Ishikawa (cell line): ENCODE data around the gene PPDPF.

ENCODE experiments used
- CEBPB ChIP-seq: IDR thresholded peaks from 2 replicates; pipeline ENCODE4 v1.6.1; 2012
- CREB1 ChIP-seq: IDR thresholded peaks from 2 replicates; pipeline ENCODE4 v1.6.1; 2012; ENCODE audit warnings: low read depth
- EGR1 ChIP-seq: IDR thresholded peaks from 2 replicates; pipeline ENCODE4 v1.6.1; 2012
- EP300 ChIP-seq: IDR thresholded peaks from 2 replicates; pipeline ENCODE4 v1.6.1; 2012; ENCODE audit warnings: borderline replicate concordance
- FOXM1 ChIP-seq: IDR thresholded peaks from 2 replicates; pipeline ENCODE4 v1.6.1; 2012; ENCODE audit warnings: low read depth, borderline replicate concordance
- MAX ChIP-seq: IDR thresholded peaks from 2 replicates; pipeline ENCODE4 v1.6.1; 2012
- NFIC ChIP-seq: IDR thresholded peaks from 2 replicates; pipeline ENCODE4 v1.6.1; 2012
- RAD21 ChIP-seq: IDR thresholded peaks from 2 replicates; pipeline ENCODE4 v1.6.1; 2012; ENCODE audit warnings: low read depth
- TAF1 ChIP-seq: IDR thresholded peaks from 2 replicates; pipeline ENCODE4 v1.6.1; 2012; ENCODE audit warnings: low read depth, mild to moderate bottlenecking
- TCF12 ChIP-seq: IDR thresholded peaks from 2 replicates; pipeline ENCODE4 v1.6.1; 2012; ENCODE audit warnings: low read depth
- TEAD4 ChIP-seq: IDR thresholded peaks from 2 replicates; pipeline ENCODE4 v1.6.1; 2012
- USF1 ChIP-seq: IDR thresholded peaks from 2 replicates; pipeline ENCODE4 v1.6.1; 2012
- YY1 ChIP-seq: IDR thresholded peaks from 2 replicates; pipeline ENCODE4 v1.6.1; 2012; ENCODE audit warnings: low read depth
- ZBTB7A ChIP-seq: IDR thresholded peaks from 2 replicates; pipeline ENCODE4 v1.6.1; 2012; ENCODE audit warnings: low read depth
- TF ChIP-seq, protein P1 (sequence below): IDR thresholded peaks from 2 replicates; pipeline ENCODE4 v1.6.1; 2012; ENCODE audit warnings: low read depth, mild to moderate bottlenecking

The PPDPF gene

DNA sequence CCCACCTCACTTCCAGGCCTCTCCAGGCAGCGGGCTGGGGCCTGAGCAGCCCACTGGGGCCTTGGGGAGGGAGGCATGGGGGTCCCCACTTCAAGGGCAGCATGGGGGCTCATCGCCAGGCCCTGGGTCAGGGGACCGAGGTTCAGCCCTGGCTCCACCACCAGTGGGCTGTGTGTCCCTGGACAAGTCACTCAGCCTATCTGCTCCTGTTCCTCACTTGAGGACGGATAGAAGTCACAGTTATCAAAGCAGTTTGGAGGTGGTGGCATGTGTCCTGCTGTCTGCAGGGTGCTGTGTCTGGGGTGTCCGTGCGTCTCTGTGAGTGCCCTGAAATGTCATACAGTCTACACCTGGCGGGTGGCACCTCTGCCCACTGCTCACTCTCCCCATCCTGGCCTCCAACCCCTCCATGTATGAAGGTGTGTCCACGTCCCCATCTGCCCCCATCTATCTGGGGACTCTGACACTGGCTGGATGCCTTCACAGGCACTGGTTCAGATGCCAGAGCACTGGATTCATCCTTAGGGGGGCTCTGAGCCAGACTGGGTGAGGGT, 25.3 kb upstream of the PPDPF start:
- TF ChIP-seq TAF1 (no peak), EGR1 (no peak), USF1 (no peak), CREB1 (no peak), CEBPB (no peak), NFIC (no peak), FOXM1 (no peak), MAX (no peak), TCF12 (no peak), EP300 (no peak)

DNA sequence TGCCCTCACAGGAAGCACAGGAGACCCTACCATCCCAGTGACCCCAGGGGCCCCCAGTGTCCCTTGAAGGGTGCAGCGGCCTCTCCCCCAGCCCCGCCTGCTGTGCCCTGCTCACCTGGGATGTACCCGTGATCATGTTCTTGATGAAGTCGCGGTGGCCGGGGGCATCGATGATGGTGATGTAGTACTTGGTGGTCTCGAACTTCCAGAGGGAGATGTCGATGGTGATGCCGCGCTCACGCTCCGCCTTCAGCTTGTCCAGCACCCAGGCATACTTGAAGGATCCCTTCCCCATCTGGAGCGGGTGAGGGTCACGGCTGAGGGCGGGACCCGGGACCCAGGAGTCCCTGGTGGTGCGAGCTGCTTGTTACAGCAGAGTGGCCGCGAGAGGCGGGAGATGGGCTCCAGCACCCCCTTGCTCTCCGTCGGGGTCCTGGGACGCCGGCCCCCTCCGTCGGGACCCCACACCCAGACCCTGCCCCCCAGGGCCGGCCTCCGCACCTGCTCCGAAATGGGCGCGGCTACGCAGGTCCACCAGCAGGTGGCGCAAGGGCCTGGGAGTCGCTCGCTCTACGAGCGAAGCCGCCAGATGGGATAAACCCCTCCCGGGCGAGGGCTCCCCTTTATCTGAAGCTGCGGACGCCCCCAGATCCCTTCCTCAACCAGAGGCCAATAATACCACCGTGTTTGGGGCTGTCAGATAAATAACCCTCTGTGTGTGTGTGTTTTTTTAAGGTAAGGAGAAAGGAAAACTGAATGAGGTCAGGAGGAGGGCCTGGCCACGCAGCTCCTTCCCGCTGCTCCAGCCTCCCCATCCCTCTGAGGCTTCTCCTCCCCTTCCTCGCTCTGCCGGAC, 24.6 kb upstream of the PPDPF start:
- no peak for TF ChIP-seq MAX
- TF ChIP-seq TCF12, result no peak
- no peak for TF ChIP-seq CREB1
- TF ChIP-seq TEAD4, result no peak
- TF ChIP-seq FOXM1, result no peak
- peak; percentile 88 for TF ChIP-seq ZBTB7A
- peak; percentile 65 for TF ChIP-seq RAD21

DNA sequence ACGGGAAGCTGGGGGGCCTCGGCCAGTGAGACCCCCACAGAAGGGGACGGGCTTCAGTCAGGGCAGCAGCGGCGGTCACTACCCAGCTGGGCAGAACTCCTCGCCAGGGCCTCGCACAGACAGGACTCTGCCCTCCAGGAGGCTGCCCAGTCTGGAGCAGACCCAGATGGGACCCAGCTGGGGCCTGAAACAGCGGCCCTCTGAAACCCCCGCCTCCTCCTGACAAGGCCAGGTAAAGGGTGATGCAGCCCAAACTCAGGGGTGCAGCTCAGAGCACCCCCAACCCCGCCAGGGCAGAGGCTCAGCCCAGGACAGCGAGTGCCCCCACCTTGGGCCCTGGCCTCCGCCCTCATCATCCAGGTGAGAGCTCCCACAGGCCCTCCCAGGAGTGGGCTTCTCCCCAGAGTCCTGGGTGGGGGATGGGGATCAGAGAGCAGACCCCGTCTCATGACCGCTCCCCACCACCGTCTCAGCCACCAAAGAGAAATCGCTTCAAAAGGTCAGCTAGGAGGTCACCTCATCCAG, 23.9 kb upstream of the PPDPF start:
- TF ChIP-seq CEBPB, result no peak
- TF ChIP-seq ZBTB7A, result peak; percentile 29; the same call in 1 of the 2 replicates

DNA sequence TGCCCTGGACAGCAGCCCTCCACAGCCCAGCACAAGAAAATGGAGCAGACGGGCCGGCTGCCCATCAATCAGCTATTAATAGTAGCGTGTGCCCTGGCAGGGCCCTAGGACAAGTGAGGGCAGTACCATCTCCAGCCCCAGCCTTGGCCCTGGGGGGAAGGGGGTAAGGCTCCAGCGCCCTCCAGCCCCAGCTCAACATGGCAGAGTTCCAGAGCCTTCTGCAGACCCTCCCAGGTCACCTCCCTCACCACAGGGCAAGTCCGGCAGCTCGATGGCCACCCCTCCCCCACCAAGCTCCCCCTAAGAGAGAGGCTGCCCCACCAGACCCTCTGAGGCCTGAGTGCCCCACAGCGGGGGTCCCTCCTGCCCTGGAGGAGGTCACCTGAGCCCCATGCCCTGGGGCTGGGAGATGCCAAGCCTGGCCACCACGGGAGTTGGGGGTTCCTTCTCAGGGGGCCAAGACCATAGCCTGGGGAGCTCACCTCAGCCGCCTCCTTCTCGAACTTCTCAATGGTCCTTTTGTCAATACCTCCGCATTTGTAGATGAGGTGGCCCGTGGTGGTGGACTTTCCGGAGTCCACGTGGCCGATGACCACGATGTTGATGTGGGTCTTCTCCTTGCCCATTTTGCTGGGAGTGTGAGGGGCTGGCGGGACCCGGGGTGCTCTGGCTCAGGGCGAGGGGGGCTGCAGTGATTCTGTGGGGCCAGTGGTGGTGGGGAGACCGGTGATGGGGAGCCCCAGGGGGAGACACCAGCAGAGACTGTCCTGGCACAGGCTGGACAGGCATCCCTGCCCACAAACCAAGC, 23.2 kb upstream of the PPDPF start:
- TF ChIP-seq CREB1 (no peak), EGR1 (no peak), RAD21 (no peak), USF1 (no peak), NFIC (no peak), TCF12 (no peak), EP300 (no peak), ZBTB7A (no peak; the same call in 1 of the 2 replicates), YY1 (no peak), FOXM1 (no peak), TAF1 (no peak), MAX (no peak), TEAD4 (no peak), CEBPB (no peak)
- TF ChIP-seq, protein P1, sequence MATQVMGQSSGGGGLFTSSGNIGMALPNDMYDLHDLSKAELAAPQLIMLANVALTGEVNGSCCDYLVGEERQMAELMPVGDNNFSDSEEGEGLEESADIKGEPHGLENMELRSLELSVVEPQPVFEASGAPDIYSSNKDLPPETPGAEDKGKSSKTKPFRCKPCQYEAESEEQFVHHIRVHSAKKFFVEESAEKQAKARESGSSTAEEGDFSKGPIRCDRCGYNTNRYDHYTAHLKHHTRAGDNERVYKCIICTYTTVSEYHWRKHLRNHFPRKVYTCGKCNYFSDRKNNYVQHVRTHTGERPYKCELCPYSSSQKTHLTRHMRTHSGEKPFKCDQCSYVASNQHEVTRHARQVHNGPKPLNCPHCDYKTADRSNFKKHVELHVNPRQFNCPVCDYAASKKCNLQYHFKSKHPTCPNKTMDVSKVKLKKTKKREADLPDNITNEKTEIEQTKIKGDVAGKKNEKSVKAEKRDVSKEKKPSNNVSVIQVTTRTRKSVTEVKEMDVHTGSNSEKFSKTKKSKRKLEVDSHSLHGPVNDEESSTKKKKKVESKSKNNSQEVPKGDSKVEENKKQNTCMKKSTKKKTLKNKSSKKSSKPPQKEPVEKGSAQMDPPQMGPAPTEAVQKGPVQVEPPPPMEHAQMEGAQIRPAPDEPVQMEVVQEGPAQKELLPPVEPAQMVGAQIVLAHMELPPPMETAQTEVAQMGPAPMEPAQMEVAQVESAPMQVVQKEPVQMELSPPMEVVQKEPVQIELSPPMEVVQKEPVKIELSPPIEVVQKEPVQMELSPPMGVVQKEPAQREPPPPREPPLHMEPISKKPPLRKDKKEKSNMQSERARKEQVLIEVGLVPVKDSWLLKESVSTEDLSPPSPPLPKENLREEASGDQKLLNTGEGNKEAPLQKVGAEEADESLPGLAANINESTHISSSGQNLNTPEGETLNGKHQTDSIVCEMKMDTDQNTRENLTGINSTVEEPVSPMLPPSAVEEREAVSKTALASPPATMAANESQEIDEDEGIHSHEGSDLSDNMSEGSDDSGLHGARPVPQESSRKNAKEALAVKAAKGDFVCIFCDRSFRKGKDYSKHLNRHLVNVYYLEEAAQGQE, result no peak

GRCh38 chr20:63497946-63498935, 22.3 kb upstream of the PPDPF start:
- no peak for TF ChIP-seq FOXM1
- TF ChIP-seq, protein P1, result no peak
- no peak for TF ChIP-seq USF1
- no peak for TF ChIP-seq CEBPB
- no peak for TF ChIP-seq CREB1
- no peak for TF ChIP-seq TEAD4
